ENCODE measurements around the gene CADPS2.

Gene CADPS2

GRCh38 chr7:122344303-122344620 is 542.0 kb downstream of the CADPS2 start:
- no peak for DNase-seq

GRCh38 chr7:122343601-122344302 is 542.5 kb downstream of the CADPS2 start:
- DNase-seq, result no peak

- no peak for DNase-seq
These were observed 545.8 kb downstream of the CADPS2 start for GRCh38 chr7:122340427-122340826.

DNA sequence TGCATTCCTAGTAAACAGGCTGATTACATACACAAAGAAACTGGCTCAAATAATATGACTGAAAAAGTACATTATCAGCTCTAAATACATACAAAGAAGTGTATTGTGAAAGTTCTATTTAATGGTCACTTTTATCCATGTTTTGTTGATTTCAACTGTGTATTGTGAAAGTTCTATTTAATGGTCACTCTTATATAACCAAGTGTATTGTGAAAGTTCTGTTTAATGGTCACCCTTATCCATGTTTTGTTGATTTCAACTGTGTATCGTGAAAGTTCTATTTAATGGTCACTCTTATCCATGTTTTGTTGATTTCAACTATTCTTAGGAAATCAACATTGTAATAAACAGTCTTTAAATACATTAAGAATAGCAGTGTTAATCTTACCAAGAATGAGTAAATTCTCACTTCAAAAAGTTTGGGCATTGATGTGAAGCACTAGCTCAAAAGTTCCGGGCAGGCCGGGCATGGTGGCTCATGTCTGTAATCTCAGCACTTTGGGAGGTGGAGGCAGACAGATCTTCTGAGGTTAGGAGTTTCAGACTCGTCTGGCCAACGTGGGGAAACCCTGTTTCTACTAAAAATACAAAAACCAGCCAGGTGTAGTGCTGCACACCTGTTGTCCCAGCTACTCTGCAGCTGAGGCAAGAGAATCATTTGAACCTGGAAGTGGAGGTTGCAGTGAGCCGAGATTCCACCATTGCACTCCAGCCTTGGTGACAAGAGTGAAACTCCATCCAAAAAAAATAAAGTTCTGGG is 546.9 kb downstream of the CADPS2 start:
- no peak for DNase-seq

- no peak for DNase-seq
These were observed 549.2 kb downstream of the CADPS2 start for GRCh38 chr7:122337011-122337410.

- no peak for DNase-seq
These were observed 557.0 kb downstream of the CADPS2 start for GRCh38 chr7:122329145-122329802.

GRCh38 chr7:122327969-122328368 is 558.3 kb downstream of the CADPS2 start:
- DNase-seq, result no peak

GRCh38 chr7:122316467-122317388 is 569.5 kb downstream of the CADPS2 start:
- no peak for DNase-seq

DNA sequence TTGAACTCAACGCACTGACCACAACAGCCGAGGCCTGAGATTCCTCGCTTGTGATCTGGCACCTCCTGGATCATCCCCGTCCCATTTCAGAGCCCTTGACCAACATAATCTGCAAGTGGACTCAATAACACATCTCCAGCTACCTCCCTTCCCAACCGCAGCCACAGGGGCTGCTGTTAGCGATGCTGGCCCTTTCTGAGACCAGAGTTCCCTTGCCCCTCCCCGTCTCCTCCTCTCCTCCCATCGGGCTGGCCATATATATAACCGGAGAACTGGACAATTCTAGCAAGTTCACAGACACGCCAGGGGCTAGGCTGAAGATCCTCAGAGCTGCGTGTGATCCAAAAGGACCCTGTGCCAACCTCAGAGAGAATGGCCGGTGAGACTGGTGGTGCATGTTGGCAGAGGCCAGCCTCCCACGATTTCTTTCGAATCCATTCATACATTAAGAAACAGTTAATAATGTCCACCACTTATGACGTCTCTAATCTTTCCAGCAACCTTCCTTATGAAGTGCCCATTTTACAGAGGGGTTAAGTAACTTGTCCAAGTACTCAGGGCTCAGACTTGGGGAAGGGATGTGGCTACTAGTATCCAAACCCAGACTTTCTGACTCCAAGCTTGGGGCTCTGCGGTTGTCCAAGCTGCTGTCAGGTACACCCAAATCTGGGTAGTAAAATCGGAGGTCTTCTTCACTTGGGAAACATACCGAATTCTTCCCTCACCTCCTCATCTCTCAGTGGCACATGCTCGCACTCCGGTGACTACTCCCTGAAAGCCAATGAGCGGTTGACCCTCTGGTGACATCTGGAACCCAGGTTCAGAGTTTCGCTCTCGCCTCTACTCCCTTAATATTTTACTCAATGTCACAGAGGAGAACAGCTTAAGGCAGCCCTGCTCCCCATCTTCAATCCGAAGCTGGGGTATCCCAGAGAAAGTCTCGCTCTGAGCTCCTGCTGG is 570.5 kb downstream of the CADPS2 start:
- DNase-seq, result no peak

- DNase-seq, result no peak
These were observed 572.0 kb downstream of the CADPS2 start for GRCh38 chr7:122314284-122314683.

DNA sequence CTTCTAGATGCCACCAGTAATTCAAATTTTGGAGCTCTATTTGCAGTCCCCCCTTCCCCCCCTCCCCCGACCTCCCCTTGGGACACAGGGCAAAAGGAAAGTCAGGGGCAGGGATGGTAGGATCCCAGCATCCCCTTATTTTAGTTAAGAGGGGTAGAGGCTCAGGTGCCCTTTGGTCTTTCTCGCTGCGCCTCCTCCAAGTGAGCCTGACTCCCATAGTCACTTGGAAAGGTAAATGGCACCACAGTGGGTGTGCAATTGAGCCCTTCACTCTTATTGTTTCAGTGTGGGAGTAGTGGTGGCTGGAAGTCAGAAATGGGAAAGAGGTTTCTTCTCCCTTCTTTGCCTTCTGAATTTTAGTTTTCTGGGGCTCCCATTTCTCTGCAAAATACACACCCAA is 573.5 kb downstream of the CADPS2 start:
- no peak for DNase-seq

- DNase-seq, result no peak
These were observed 574.4 kb downstream of the CADPS2 start for GRCh38 chr7:122311734-122312450.

GRCh38 chr7:122311050-122311700 is 575.1 kb downstream of the CADPS2 start:
- no peak for DNase-seq

GRCh38 chr7:122310119-122311021 is 575.9 kb downstream of the CADPS2 start:
- DNase-seq, result no peak

GRCh38 chr7:122309421-122309820 is 576.8 kb downstream of the CADPS2 start:
- DNase-seq, result no peak

DNA sequence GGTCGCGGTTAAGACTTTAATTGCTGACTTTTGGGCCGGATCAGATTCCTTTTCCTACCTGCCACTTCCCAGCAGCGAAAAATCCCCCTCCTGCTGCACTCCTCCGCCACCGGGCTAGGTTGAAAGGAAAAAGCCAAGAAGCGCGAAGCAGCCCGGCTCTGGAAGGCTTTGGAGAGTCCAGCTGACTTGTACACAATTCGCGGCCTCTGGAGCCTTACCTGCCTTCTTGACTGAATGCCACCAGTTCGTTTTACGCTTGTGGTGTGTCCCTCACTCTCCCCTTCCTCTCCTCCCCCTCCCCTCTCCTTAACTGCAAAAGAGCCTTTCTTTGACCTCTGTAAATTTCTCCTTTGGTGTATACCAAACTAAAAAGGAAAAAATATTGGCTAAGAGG is 579.0 kb downstream of the CADPS2 start:
- no peak for DNase-seq

DNA sequence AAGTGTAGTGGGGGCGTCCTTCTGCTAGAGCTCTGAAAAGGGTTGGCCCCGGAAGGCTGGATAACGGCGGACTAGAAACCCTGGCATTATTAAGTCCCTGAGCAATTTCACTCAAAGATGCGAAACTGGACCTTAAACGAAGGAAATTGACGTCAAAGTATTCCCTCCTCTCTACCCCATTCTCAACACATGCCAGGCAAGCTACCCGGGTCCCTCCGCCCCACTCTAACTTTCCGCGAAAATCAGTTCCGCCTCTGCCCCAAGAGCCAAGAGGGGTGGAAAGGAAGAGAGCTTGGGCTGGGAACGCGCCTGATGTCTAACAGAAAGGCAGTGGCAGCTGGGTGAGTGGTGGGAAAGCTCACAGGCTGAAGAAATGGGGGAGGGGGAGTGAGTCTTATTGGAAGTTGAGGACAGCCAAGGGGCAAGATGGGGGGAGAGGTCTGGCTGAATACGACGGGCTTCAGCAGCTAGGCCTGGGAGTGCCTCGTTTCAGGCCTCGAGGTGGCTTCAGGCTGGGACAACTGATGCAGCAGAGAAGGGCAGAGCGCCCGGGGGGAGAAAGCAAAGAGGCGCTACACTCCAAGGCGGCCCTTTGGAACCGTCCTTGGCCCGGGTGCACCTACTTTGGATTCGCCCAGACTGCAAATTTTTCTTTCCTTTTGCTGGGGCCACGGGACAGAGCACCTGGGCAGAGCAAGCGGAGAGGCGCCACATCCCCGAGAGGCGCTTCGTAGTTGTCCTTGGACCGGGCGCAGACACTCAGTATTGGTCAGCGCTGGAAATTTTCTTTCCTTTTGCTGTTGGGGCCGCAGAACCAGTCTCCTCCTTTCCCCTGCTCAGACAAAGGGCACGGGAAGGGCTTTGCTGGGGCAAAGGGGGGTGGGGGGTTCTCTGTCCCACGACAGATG is 579.7 kb downstream of the CADPS2 start:
- DNase-seq, result no peak
